WTC11 (cell line): Measurements from ENCODE around the gene VN1R2. TPM values are rescaled to one million over a fixed set of nuclear protein-coding genes. Genes with fewer than 3 reads are reported as not detected.
A peak's percentile ranks its signal among the peaks of the same experiment; 100 is the strongest.
"Not testable (repeated sequence)": the region's sequence is repeated elsewhere in the genome, so short reads cannot be mapped to it uniquely, and the experiment has no call there.

ENCODE experiments used
- ATAC-seq: fragments of 200-7000 bp; cut with Tn5 transposase; 2 replicates; pipeline ENCODE4 v1.10.0; 2021; ENCODE audit warnings: mild to moderate bottlenecking, moderate library complexity
- CTCF ChIA-PET: fragments of 300-600 bp; sonication (Branson Sonifier 250); formaldehyde crosslinking; loops from one replicate; lab custom pipeline; 2021; ENCODE audit warnings: antibody characterized with exemption; lab: Charles Lee
- POLR2A ChIA-PET: fragments of 350-600 bp; sonication (Branson Sonifier 250); formaldehyde crosslinking; loops from one replicate; lab custom pipeline; 2021; ENCODE audit warnings: antibody characterized with exemption; lab: Charles Lee
- DNase-seq: peaks from one replicate; pipeline ENCODE4 v3.0.0; 2021; ENCODE audit warnings: low spot score
- H3K27ac Mint-ChIP-seq: 2 replicates; pipeline ENCODE4 v1.8.0; 2021; ENCODE audit warnings: mixed read lengths
- H3K27me3 Mint-ChIP-seq: 2 replicates; pipeline ENCODE4 v1.8.0; 2021; ENCODE audit warnings: low read depth, mild to moderate bottlenecking, moderate library complexity, mixed read lengths
- H3K36me3 Mint-ChIP-seq: 2 replicates; pipeline ENCODE4 v1.8.0; 2021; ENCODE audit warnings: mixed read lengths
- H3K4me1 Mint-ChIP-seq: 2 replicates; pipeline ENCODE4 v1.8.0; 2022; ENCODE audit warnings: mixed read lengths
- H3K4me3 Mint-ChIP-seq: 2 replicates; pipeline ENCODE4 v1.8.0; 2021; ENCODE audit warnings: mild to moderate bottlenecking, moderate library complexity, mixed read lengths
- H3K9me3 Mint-ChIP-seq: 2 replicates; pipeline ENCODE4 v1.8.0; 2021; ENCODE audit warnings: mixed read lengths
- ELF4 ChIP-seq: sonication (generic); formaldehyde crosslinking; IDR thresholded peaks from 2 replicates; pipeline ENCODE4 v1.8.1; 2022; ENCODE audit warnings: low read depth, mild to moderate bottlenecking, moderate library complexity, missing genetic modification reagents
- NR3C1 ChIP-seq: sonication (generic); formaldehyde crosslinking; conservative IDR thresholded peaks from 2 replicates; pipeline ENCODE4 v1.8.1; 2023; ENCODE audit warnings: low read depth, mild to moderate bottlenecking, missing genetic modification reagents
- OVOL2 ChIP-seq: fragments of 250-450 bp; sonication (Bioruptor Pico); IDR thresholded peaks from 2 replicates; pipeline ENCODE4 v1.9.0; 2021; ENCODE audit warnings: mild to moderate bottlenecking, borderline replicate concordance
- RELA ChIP-seq: sonication (generic); formaldehyde crosslinking; IDR thresholded peaks from 2 replicates; pipeline ENCODE4 v1.8.1; 2022; ENCODE audit warnings: missing genetic modification reagents, mild to moderate bottlenecking, borderline replicate concordance
- SOX15 ChIP-seq: fragments of 250-450 bp; sonication (Bioruptor Pico); IDR thresholded peaks from 2 replicates; pipeline ENCODE4 v1.9.0; 2021; ENCODE audit warnings: mild to moderate bottlenecking
- SP1 ChIP-seq: sonication (generic); formaldehyde crosslinking; conservative IDR thresholded peaks from 2 replicates; pipeline ENCODE4 v1.8.1; 2022; ENCODE audit warnings: missing genetic modification reagents
- TEAD1 ChIP-seq: sonication (generic); formaldehyde crosslinking; IDR thresholded peaks from 2 replicates; pipeline ENCODE4 v1.8.0; 2022; ENCODE audit warnings: mild to moderate bottlenecking, missing genetic modification reagents
- ZNF121 ChIP-seq: sonication (generic); formaldehyde crosslinking; IDR thresholded peaks from 2 replicates; pipeline ENCODE4 v1.8.0; 2023; ENCODE audit warnings: missing genetic modification reagents
- ZNF138 ChIP-seq: sonication (generic); formaldehyde crosslinking; conservative IDR thresholded peaks from 2 replicates; pipeline ENCODE4 v1.8.1; 2022; ENCODE audit warnings: mild to moderate bottlenecking, moderate library complexity, missing genetic modification reagents
- ZNF263 ChIP-seq: sonication (generic); formaldehyde crosslinking; IDR thresholded peaks from 2 replicates; pipeline ENCODE4 v1.8.1; 2022; ENCODE audit warnings: low read depth, mild to moderate bottlenecking, moderate library complexity, missing genetic modification reagents
- total RNA-seq: library from RNA; stranded (reverse); gene quantifications from 3 replicates; pipeline ENCODE4 v1.2.3, GENCODE V29; 2021
- TF ChIP-seq, protein P1 (sequence below): sonication (generic); formaldehyde crosslinking; conservative IDR thresholded peaks from 2 replicates; pipeline ENCODE4 v1.8.1; 2023; ENCODE audit warnings: mild to moderate bottlenecking, low read depth, missing genetic modification reagents, moderate library complexity
- TF ChIP-seq, protein P2 (sequence below): fragments of 250-450 bp; sonication (Bioruptor Pico); IDR thresholded peaks from 2 replicates; pipeline ENCODE4 v1.8.0; 2021; ENCODE audit warnings: mild to moderate bottlenecking
- TF ChIP-seq, protein P3 (sequence below): sonication (generic); formaldehyde crosslinking; IDR thresholded peaks from 2 replicates; pipeline ENCODE4 v1.8.0; 2022; ENCODE audit warnings: mild to moderate bottlenecking, missing genetic modification reagents
- TF ChIP-seq, protein P4 (sequence below): fragments of 200-600 bp; IDR thresholded peaks from 2 replicates; pipeline ENCODE4 v1.8.0; 2022; ENCODE audit warnings: antibody characterized with exemption
- TF ChIP-seq, protein P5 (sequence below): fragments of 250-450 bp; sonication (Bioruptor Pico); IDR thresholded peaks from 2 replicates; pipeline ENCODE4 v1.9.0; 2021; ENCODE audit warnings: mild to moderate bottlenecking, borderline replicate concordance
- TF ChIP-seq, protein P6 (sequence below): sonication (generic); formaldehyde crosslinking; conservative IDR thresholded peaks from 2 replicates; pipeline ENCODE4 v1.8.1; 2022; ENCODE audit warnings: mild to moderate bottlenecking, missing genetic modification reagents
- TF ChIP-seq, protein P7 (sequence below): fragments of 250-450 bp; sonication (Bioruptor Pico); IDR thresholded peaks from 2 replicates; pipeline ENCODE4 v1.9.0; 2021; ENCODE audit warnings: moderate library complexity, mild to moderate bottlenecking, inconsistent platforms, borderline replicate concordance

VN1R2 gene
- total RNA-seq, 1 experiment from 2014 or later = not detected

DNA sequence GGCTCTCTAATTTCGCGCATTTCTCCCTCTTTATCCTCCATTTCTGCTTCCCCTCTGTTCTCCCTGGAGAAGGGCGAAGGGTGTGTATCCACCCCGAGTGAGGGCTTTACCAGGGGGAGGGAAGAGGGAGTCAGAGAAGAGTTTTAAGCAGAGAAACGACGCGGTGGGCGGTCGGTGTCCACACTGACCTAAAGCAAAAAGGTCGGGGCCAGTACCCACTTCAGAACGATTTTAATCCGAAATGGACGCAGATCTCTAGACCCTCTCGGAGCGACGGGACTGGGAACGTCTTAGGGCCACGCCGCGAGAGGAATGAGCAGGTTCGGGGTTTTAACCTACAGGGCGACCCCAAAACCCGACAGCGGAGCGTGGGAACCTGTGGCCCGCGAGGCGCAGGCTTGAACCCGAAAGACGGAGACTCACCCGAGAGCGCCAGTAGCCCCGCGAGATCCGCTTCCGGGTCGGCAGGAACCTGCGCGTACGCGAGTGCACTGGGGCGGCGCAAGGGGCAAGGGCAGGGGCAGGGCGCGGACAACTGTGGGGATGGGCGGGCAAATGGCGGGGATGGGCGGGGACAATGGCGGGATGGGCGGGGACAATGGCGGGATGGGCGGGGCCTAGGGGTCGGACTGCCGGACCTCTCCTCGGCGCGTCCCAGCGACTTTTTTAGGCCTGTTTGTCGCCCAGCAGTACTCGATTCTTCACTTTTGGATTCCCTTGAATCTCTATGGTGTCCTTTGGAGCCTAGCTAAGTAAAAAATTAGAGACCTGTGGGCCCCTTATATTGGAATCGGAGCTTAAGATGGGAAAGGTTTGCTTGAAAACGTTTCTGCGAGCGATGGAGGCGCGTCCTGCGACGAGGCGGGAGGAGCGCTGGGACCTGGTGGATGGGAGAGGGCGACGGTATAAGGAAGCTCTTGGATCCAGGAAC lies 3.4 kb upstream of the VN1R2 start, which contains the start of gene ZNF677 (continued):
- TF ChIP-seq, protein P1, sequence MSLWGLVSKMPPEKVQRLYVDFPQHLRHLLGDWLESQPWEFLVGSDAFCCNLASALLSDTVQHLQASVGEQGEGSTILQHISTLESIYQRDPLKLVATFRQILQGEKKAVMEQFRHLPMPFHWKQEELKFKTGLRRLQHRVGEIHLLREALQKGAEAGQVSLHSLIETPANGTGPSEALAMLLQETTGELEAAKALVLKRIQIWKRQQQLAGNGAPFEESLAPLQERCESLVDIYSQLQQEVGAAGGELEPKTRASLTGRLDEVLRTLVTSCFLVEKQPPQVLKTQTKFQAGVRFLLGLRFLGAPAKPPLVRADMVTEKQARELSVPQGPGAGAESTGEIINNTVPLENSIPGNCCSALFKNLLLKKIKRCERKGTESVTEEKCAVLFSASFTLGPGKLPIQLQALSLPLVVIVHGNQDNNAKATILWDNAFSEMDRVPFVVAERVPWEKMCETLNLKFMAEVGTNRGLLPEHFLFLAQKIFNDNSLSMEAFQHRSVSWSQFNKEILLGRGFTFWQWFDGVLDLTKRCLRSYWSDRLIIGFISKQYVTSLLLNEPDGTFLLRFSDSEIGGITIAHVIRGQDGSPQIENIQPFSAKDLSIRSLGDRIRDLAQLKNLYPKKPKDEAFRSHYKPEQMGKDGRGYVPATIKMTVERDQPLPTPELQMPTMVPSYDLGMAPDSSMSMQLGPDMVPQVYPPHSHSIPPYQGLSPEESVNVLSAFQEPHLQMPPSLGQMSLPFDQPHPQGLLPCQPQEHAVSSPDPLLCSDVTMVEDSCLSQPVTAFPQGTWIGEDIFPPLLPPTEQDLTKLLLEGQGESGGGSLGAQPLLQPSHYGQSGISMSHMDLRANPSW (CRISPR knock-in tag) = no peak
- TF ChIP-seq SP1 (CRISPR knock-in tag) (peak; percentile 77), ZNF121 (CRISPR knock-in tag) (no peak), TEAD1 (CRISPR knock-in tag) (peak; percentile 62; the same call in 1 of the 2 replicates), ZNF138 (CRISPR knock-in tag) (no peak), NR3C1 (CRISPR knock-in tag) (no peak), ELF4 (CRISPR knock-in tag) (no peak), RELA (no peak), ZNF263 (CRISPR knock-in tag) (no peak), OVOL2 (CRISPR knock-in tag) (no peak), SOX15 (no peak)
- TF ChIP-seq, protein P2, sequence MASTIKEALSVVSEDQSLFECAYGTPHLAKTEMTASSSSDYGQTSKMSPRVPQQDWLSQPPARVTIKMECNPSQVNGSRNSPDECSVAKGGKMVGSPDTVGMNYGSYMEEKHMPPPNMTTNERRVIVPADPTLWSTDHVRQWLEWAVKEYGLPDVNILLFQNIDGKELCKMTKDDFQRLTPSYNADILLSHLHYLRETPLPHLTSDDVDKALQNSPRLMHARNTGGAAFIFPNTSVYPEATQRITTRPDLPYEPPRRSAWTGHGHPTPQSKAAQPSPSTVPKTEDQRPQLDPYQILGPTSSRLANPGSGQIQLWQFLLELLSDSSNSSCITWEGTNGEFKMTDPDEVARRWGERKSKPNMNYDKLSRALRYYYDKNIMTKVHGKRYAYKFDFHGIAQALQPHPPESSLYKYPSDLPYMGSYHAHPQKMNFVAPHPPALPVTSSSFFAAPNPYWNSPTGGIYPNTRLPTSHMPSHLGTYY (CRISPR knock-in tag) = 0 out of 2 replicates have a peak, but pooled peaks have one; percentile 28
- TF ChIP-seq, protein P3, sequence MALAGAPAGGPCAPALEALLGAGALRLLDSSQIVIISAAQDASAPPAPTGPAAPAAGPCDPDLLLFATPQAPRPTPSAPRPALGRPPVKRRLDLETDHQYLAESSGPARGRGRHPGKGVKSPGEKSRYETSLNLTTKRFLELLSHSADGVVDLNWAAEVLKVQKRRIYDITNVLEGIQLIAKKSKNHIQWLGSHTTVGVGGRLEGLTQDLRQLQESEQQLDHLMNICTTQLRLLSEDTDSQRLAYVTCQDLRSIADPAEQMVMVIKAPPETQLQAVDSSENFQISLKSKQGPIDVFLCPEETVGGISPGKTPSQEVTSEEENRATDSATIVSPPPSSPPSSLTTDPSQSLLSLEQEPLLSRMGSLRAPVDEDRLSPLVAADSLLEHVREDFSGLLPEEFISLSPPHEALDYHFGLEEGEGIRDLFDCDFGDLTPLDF (CRISPR knock-in tag) = no peak
- TF ChIP-seq, protein P4, sequence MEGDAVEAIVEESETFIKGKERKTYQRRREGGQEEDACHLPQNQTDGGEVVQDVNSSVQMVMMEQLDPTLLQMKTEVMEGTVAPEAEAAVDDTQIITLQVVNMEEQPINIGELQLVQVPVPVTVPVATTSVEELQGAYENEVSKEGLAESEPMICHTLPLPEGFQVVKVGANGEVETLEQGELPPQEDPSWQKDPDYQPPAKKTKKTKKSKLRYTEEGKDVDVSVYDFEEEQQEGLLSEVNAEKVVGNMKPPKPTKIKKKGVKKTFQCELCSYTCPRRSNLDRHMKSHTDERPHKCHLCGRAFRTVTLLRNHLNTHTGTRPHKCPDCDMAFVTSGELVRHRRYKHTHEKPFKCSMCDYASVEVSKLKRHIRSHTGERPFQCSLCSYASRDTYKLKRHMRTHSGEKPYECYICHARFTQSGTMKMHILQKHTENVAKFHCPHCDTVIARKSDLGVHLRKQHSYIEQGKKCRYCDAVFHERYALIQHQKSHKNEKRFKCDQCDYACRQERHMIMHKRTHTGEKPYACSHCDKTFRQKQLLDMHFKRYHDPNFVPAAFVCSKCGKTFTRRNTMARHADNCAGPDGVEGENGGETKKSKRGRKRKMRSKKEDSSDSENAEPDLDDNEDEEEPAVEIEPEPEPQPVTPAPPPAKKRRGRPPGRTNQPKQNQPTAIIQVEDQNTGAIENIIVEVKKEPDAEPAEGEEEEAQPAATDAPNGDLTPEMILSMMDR = no peak
- TF ChIP-seq, protein P5, sequence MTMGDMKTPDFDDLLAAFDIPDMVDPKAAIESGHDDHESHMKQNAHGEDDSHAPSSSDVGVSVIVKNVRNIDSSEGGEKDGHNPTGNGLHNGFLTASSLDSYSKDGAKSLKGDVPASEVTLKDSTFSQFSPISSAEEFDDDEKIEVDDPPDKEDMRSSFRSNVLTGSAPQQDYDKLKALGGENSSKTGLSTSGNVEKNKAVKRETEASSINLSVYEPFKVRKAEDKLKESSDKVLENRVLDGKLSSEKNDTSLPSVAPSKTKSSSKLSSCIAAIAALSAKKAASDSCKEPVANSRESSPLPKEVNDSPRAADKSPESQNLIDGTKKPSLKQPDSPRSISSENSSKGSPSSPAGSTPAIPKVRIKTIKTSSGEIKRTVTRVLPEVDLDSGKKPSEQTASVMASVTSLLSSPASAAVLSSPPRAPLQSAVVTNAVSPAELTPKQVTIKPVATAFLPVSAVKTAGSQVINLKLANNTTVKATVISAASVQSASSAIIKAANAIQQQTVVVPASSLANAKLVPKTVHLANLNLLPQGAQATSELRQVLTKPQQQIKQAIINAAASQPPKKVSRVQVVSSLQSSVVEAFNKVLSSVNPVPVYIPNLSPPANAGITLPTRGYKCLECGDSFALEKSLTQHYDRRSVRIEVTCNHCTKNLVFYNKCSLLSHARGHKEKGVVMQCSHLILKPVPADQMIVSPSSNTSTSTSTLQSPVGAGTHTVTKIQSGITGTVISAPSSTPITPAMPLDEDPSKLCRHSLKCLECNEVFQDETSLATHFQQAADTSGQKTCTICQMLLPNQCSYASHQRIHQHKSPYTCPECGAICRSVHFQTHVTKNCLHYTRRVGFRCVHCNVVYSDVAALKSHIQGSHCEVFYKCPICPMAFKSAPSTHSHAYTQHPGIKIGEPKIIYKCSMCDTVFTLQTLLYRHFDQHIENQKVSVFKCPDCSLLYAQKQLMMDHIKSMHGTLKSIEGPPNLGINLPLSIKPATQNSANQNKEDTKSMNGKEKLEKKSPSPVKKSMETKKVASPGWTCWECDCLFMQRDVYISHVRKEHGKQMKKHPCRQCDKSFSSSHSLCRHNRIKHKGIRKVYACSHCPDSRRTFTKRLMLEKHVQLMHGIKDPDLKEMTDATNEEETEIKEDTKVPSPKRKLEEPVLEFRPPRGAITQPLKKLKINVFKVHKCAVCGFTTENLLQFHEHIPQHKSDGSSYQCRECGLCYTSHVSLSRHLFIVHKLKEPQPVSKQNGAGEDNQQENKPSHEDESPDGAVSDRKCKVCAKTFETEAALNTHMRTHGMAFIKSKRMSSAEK (CRISPR knock-in tag) = no peak
- TF ChIP-seq, protein P6, sequence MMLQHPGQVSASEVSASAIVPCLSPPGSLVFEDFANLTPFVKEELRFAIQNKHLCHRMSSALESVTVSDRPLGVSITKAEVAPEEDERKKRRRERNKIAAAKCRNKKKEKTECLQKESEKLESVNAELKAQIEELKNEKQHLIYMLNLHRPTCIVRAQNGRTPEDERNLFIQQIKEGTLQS (CRISPR knock-in tag) = no peak
- TF ChIP-seq, protein P7, sequence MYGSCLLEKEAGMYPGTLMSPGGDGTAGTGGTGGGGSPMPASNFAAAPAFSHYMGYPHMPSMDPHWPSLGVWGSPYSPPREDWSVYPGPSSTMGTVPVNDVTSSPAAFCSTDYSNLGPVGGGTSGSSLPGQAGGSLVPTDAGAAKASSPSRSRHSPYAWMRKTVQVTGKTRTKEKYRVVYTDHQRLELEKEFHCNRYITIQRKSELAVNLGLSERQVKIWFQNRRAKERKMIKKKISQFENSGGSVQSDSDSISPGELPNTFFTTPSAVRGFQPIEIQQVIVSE (CRISPR knock-in tag) = no peak

DNA sequence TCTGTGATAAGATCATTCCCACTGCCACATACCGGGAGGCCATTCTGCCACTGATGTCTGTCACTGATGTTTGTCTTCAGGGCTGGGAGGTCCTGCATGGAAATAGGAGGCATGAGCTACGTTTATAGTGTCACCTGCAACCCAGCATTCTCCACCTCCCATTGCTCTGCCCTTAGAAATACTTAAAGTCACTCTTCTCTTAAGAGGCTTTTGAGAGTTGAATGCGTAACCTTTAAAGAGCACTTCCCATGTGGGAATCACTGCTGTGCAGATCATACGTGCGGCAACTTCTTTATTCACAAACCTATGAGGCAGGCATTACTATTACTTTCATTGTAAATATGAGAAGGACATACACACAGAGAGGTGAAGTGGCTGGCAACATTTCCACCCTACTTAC lies 9.5 kb downstream of the VN1R2 start, which contains the start of gene VN1R4:
VN1R4 (minus strand) TSS at position 101 of the 400 bp plus-strand sequence; CDS start at position 43, 58 bp downstream.
- H3K9me3 Mint-ChIP-seq = peaks cover 60% of the 10 kb centered on the region

DNA sequence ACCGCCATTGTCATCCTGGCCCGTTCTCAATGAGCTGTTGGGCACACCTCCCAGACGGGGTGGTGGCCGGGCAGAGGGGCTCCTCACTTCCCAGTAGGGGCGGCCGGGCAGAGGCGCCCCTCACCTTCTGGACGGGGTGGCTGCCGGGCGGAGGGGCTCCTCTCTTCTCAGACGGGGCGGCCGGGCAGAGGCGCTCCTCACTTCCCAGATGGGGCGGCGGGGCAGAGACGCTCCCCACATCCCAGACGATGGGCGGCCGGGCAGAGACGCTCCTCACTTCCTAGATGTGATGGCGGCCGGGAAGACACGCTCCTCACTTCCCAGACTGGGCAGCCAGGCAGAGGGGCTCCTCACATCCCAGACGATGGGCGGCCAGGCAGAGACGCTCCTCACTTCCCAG lies 11.8 kb downstream of the VN1R2 start:
- POLR2A ChIA-PET, DNase-seq, H3K4me3 Mint-ChIP-seq, H3K4me1 Mint-ChIP-seq, H3K36me3 Mint-ChIP-seq, CTCF ChIA-PET, ATAC-seq, H3K27ac Mint-ChIP-seq: not testable (repeated sequence)
- Mint-ChIP-seq H3K27me3 (peaks cover 34% of the 10 kb centered on the region), H3K9me3 (peaks cover 53% of the 10 kb centered on the region)

More for the DNA sequence above, 9.5 kb downstream of the VN1R2 start, which contains the start of gene VN1R4:
- ATAC-seq, CTCF ChIA-PET, H3K4me3 Mint-ChIP-seq, POLR2A ChIA-PET, H3K27ac Mint-ChIP-seq, DNase-seq, H3K4me1 Mint-ChIP-seq, H3K36me3 Mint-ChIP-seq: not testable (repeated sequence)
- H3K27me3 Mint-ChIP-seq = peaks cover 36% of the 10 kb centered on the region
